ENCODE results near the gene SMIM33. TPM values are rescaled to one million over a fixed set of nuclear protein-coding genes. Genes with fewer than 3 reads are reported as not detected.

Gene SMIM33
- total and polyA plus RNA-seq, 2 of the 13 experiments (the other 11 are each of a cell fraction or from before 2014, with no cell fraction given), result not detected

GRCh38 chr5:139459451-139459934 lies 11.3 kb upstream of the SMIM33 start:
- WGBS (ENCODE audit: low lambda C conversion rate), result 3% methylated on average over 7 of the region's 8 CpGs
- Histone ChIP-seq H3K4me2 (ENCODE audit: low read depth, low read length) (peak overlapping the region; percentile 59), H3K4me1 (ENCODE audit: insufficient read depth, low read length) (peaks cover 41% of the 10 kb centered on the region), H3K9me3 (ENCODE audit: low read length) (no peaks in the 10 kb centered on the region), H3K27me3 (ENCODE audit: control insufficient read depth in 1 of 2, insufficient read depth in 2 of 2, low read length in 2 of 2) (peaks cover 8 to 40% of the 10 kb centered on the region in 2 experiments), H4K20me1 (ENCODE audit: insufficient read depth, low read length) (no peaks in the 10 kb centered on the region), H3K4me3 (replicated peaks in 1 of 3; ENCODE audit: insufficient read depth in 1 of 3, low read depth in 2 of 3, low read length in 3 of 3) (peak overlapping the region in 1 of 3 experiments; percentile 37; a peak in 1 of 6 replicates), H3K9ac (ENCODE audit: insufficient read depth, low read depth, low read length) (no peak overlapping the region), H2AFZ (ENCODE audit: low read length) (no peak overlapping the region), H3K79me2 (ENCODE audit: insufficient read depth, low read length) (no peaks in the 10 kb centered on the region), H3K27ac (ENCODE audit: extremely low read length, insufficient read depth, low read length) (no peak overlapping the region), H3K36me3 (replicated peaks in 1 of 2; ENCODE audit: control insufficient read depth in 1 of 2, insufficient read depth in 2 of 2, low read length in 2 of 2) (no peaks in the 10 kb centered on the region)
- ChIA-PET CTCF (ENCODE audit: low intra/inter-chr PET ratio, low total read pairs) (no interaction called here), POLR2A (interaction anchor here (0.9 to 1.0 kb wide), 3 partner anchors 20 to 102 kb away, joined by 3 to 5 read pairs (median 4); partner anchors contain the start of genes DNAJC18 and UBE2D2)
- in situ Hi-C loops (cut with HindIII; ENCODE audit: extremely low pct_ligation_motif_present, low pct_unique_long_range_greater_than_20kb) (no loop called here), intact Hi-C loops (cut with micrococcal nuclease; ENCODE audit: unreplicated experiment) (no loop called here)
- ATAC-seq, result peak; percentile 50
- no peak for FAIRE-seq
- DNase-seq (ENCODE audit: low spot score), result peak; percentile 52
- BruUV-seq (replicated peaks), result no TSS peak
- TF ChIP-seq SKI (IDR thresholded peaks at IDR 0.05; ENCODE audit: partially characterized antibody) (no peak), TEAD2 (CRISPR knock-in tag; IDR thresholded peaks at IDR 0.05) (no peak), TFAP4 (IDR thresholded peaks at IDR 0.05; ENCODE audit: borderline replicate concordance, low read depth) (peak; percentile 38; the same call in 1 of the 2 replicates), PRDM15 (CRISPR knock-in tag; IDR thresholded peaks at IDR 0.05) (no peak), NR3C1 (CRISPR knock-in tag; IDR thresholded peaks at IDR 0.05) (no peak), FOXA1 (IDR thresholded peaks at IDR 0.05) (no peak), FOXA1 (CRISPR knock-in tag; IDR thresholded peaks at IDR 0.05) (0 out of 2 replicates have a peak, but pooled peaks have one; percentile 22), SOX13 (IDR thresholded peaks at IDR 0.05) (no peak), SOX13 (CRISPR knock-in tag; conservative IDR thresholded peaks at IDR 0.05 in 1 of 2, IDR thresholded peaks at IDR 0.05 in 1 of 2) (peak in 1 of 2 experiments; percentile 60; a peak in 2 of 4 replicates), GMEB2 (CRISPR knock-in tag; IDR thresholded peaks at IDR 0.05; ENCODE audit: low read depth) (no peak), FOXA3 (CRISPR knock-in tag; IDR thresholded peaks at IDR 0.05) (peak; percentile 13; the same call in 1 of the 2 replicates), ELF3 (CRISPR knock-in tag; IDR thresholded peaks at IDR 0.05) (no peak), HMGXB3 (CRISPR knock-in tag; IDR thresholded peaks at IDR 0.05; ENCODE audit: borderline replicate concordance) (no peak), HMG20A (CRISPR knock-in tag; IDR thresholded peaks at IDR 0.05; ENCODE audit: borderline replicate concordance) (no peak), ZFP36L2 (CRISPR knock-in tag; IDR thresholded peaks at IDR 0.05) (no peak), SP4 (CRISPR knock-in tag; IDR thresholded peaks at IDR 0.05) (no peak)

Measured in HepG2 (cell line).